Measurements from ENCODE around the gene GMPS. TPM values are rescaled to one million over a fixed set of nuclear protein-coding genes. Genes with fewer than 3 reads are reported as not detected.

GMPS gene
- total and polyA plus RNA-seq, 10 of the 15 experiments (the other 5 are each of a cell fraction or from before 2014, with no cell fraction given) = 33.2 to 143 (median 79.0) TPM

GRCh38 chr3:155876037-155876436, 5.6 kb downstream of the GMPS start:
- Histone ChIP-seq H3K4me1 (ENCODE audit: control insufficient read depth, insufficient read depth, low read length) (peaks cover 5% of the 10 kb centered on the region), H4K20me1 (ENCODE audit: control insufficient read depth, insufficient read depth) (peaks cover 2% of the 10 kb centered on the region; the same call in 1 of the 2 replicates), H2AFZ (ENCODE audit: control insufficient read depth, low read depth, low read length) (no peak overlapping the region), H3K27me3 (replicated peaks in 1 of 2; ENCODE audit: control insufficient read depth in 2 of 2, insufficient read depth in 2 of 2, low read length in 1 of 2) (no peaks in the 10 kb centered on the region), H3K4me3 (no peak overlapping the region), H3K9me3 (replicated peaks; ENCODE audit: control insufficient read depth, insufficient read depth, low read length) (no peaks in the 10 kb centered on the region; the same call in 2 of the 3 replicates), H3K36me3 (ENCODE audit: control insufficient read depth in 2 of 2, insufficient read depth in 2 of 2, low read length in 1 of 2) (no peaks in the 10 kb centered on the region; a peak in 1 of 4 replicates), H3K79me2 (ENCODE audit: control insufficient read depth, insufficient read depth, low read length) (peaks cover 97% of the 10 kb centered on the region), H3K9ac (ENCODE audit: control insufficient read depth, insufficient read depth, low read length) (no peak overlapping the region), H3K27ac (ENCODE audit: control insufficient read depth, insufficient read depth) (no peak overlapping the region), H3K4me2 (ENCODE audit: control insufficient read depth, insufficient read depth) (peak overlapping the region; percentile 15)
- DNase-seq (ENCODE audit: low read depth, low spot score) (no peak), FAIRE-seq (no peak), ATAC-seq (no peak)
- 95% methylated on average over 3 of the region's 3 CpGs for whole genome bisulfite sequencing (ENCODE audit: insufficient coverage, insufficient replicate concordance, low lambda C conversion rate, missing lambda C conversion rate)
- ChIA-PET POLR2A (interaction anchor here (1.3 kb wide), 1 partner anchor 9 kb away, joined by 3 read pairs; no protein-coding TSS in a partner anchor), SMC1A (ENCODE audit: uncharacterized antibody, unreplicated experiment) (no interaction called here), CTCF (interaction anchor here (2.3 kb wide), 1 partner anchor 70 kb away, joined by 6 read pairs; the partner anchor contains the start of gene C3orf33), RAD21 (ENCODE audit: unreplicated experiment) (no interaction called here)
- intact Hi-C loops (cut with micrococcal nuclease; ENCODE audit: unreplicated experiment) (loop anchor here (1.0 to 10.0 kb wide), 3 partner anchors 12 to 1289 kb away; partner anchors contain the start of gene CCNL1), in situ Hi-C loops (cut with MboI) (no loop called here)
- no TSS peak for BruUV-seq (replicated peaks)
- no peak for TF ChIP-seq MYB (IDR thresholded peaks at IDR 0.05; ENCODE audit: borderline replicate concordance, low read depth, low read length)
- TF ChIP-seq SIX5 (IDR thresholded peaks at IDR 0.05; ENCODE audit: low read depth, low read length, severe bottlenecking) = no peak
- no peak for TF ChIP-seq EZH2 (IDR thresholded peaks at IDR 0.05; ENCODE audit: borderline replicate concordance, control insufficient read depth, low read depth, low read length)
- no peak for TF ChIP-seq IRF4 (IDR thresholded peaks at IDR 0.05; ENCODE audit: low read depth, low read length)

- peaks cover 96% of the 10 kb centered on the region for H3K79me2 ChIP-seq (ENCODE audit: control insufficient read depth, insufficient read depth, low read length)
- peaks cover 2% of the 10 kb centered on the region; the same call in 1 of the 2 replicates for H4K20me1 ChIP-seq (ENCODE audit: control insufficient read depth, insufficient read depth)
- BruUV-seq (replicated peaks) = no TSS peak
- H3K27ac ChIP-seq (ENCODE audit: control insufficient read depth, insufficient read depth) = no peak overlapping the region
- FAIRE-seq (no peak), DNase-seq (ENCODE audit: low read depth, low spot score) (no peak), ATAC-seq (no peak)
- 100% methylated on average over 2 of the region's 2 CpGs for WGBS (ENCODE audit: insufficient coverage, insufficient replicate concordance, low lambda C conversion rate, missing lambda C conversion rate)
- peak overlapping the region; percentile 15 for H3K4me2 ChIP-seq (ENCODE audit: control insufficient read depth, insufficient read depth)
- H3K36me3 ChIP-seq (ENCODE audit: control insufficient read depth in 2 of 2, insufficient read depth in 2 of 2, low read length in 1 of 2) = no peaks in the 10 kb centered on the region; a peak in 2 of 4 replicates
- ChIA-PET POLR2A (interaction anchor here (1.3 kb wide), 1 partner anchor 8 kb away, joined by 3 read pairs; no protein-coding TSS in a partner anchor), CTCF (interaction anchor here (2.3 kb wide), 1 partner anchor 70 kb away, joined by 6 read pairs; the partner anchor contains the start of gene C3orf33), RAD21 (ENCODE audit: unreplicated experiment) (no interaction called here), SMC1A (ENCODE audit: uncharacterized antibody, unreplicated experiment) (no interaction called here)
- H3K4me3 ChIP-seq = no peak overlapping the region
- H3K9me3 ChIP-seq (replicated peaks; ENCODE audit: control insufficient read depth, insufficient read depth, low read length) = no peaks in the 10 kb centered on the region; the same call in 2 of the 3 replicates
- H3K9ac ChIP-seq (ENCODE audit: control insufficient read depth, insufficient read depth, low read length) = no peak overlapping the region
- no peaks in the 10 kb centered on the region for H3K27me3 ChIP-seq (replicated peaks in 1 of 2; ENCODE audit: control insufficient read depth in 2 of 2, insufficient read depth in 2 of 2, low read length in 1 of 2)
- intact Hi-C loops (cut with micrococcal nuclease; ENCODE audit: unreplicated experiment) = loop anchor here (1.0 to 10.0 kb wide), 3 partner anchors 12 to 1288 kb away; partner anchors contain the start of gene CCNL1
- H2AFZ ChIP-seq (ENCODE audit: control insufficient read depth, low read depth, low read length) = no peak overlapping the region
- in situ Hi-C loops (cut with MboI) = no loop called here
- H3K4me1 ChIP-seq (ENCODE audit: control insufficient read depth, insufficient read depth, low read length) = peaks cover 5% of the 10 kb centered on the region
- no peak for TF ChIP-seq NFIC (IDR thresholded peaks at IDR 0.05; ENCODE audit: low read depth, low read length)
- TF ChIP-seq MTA2 (IDR thresholded peaks at IDR 0.05; ENCODE audit: low read depth) = no peak
- TF ChIP-seq PML (IDR thresholded peaks at IDR 0.05; ENCODE audit: low read length) = no peak
- TF ChIP-seq NR2C1 (IDR thresholded peaks at IDR 0.05) = no peak
- TF ChIP-seq EP300 (IDR thresholded peaks at IDR 0.05; ENCODE audit: borderline replicate concordance in 1 of 2, control insufficient read depth in 1 of 2, low read depth in 2 of 2, low read length in 2 of 2) = no peak
- no peak for TF ChIP-seq ZZZ3 (IDR thresholded peaks at IDR 0.05; ENCODE audit: control insufficient read depth, insufficient read length, low read depth)
- no peak for TF ChIP-seq BCL11A (IDR thresholded peaks at IDR 0.05; ENCODE audit: low read depth, low read length)
- no peak for TF ChIP-seq DPF2 (IDR thresholded peaks at IDR 0.05)
- TF ChIP-seq HCFC1 (IDR thresholded peaks at IDR 0.05; ENCODE audit: low read length) = no peak
- no peak for TF ChIP-seq JUND (IDR thresholded peaks at IDR 0.05; ENCODE audit: low read depth, low read length)
- no peak for TF ChIP-seq SUZ12 (IDR thresholded peaks at IDR 0.05; ENCODE audit: unreplicated experiment)
- TF ChIP-seq MTA3 (IDR thresholded peaks at IDR 0.05; ENCODE audit: borderline replicate concordance, low read length) = no peak
- no peak for TF ChIP-seq ASH2L (IDR thresholded peaks at IDR 0.05; ENCODE audit: borderline replicate concordance, low read depth)
Measured at GRCh38 chr3:155876503-155876902, 6.1 kb downstream of the GMPS start.

All from GM12878 (cell line).